ELR (cell line): ENCODE results near the gene TMED7.
"Not testable (repeated sequence)": the region's sequence is repeated elsewhere in the genome, so short reads cannot be mapped to it uniquely, and the experiment has no call there.

ENCODE experiments used
- DNase-seq: peaks from one replicate; pipeline ENCODE4 v3.0.0-alpha.2; 2015; ENCODE audit warnings: low read depth

The TMED7 gene

DNA sequence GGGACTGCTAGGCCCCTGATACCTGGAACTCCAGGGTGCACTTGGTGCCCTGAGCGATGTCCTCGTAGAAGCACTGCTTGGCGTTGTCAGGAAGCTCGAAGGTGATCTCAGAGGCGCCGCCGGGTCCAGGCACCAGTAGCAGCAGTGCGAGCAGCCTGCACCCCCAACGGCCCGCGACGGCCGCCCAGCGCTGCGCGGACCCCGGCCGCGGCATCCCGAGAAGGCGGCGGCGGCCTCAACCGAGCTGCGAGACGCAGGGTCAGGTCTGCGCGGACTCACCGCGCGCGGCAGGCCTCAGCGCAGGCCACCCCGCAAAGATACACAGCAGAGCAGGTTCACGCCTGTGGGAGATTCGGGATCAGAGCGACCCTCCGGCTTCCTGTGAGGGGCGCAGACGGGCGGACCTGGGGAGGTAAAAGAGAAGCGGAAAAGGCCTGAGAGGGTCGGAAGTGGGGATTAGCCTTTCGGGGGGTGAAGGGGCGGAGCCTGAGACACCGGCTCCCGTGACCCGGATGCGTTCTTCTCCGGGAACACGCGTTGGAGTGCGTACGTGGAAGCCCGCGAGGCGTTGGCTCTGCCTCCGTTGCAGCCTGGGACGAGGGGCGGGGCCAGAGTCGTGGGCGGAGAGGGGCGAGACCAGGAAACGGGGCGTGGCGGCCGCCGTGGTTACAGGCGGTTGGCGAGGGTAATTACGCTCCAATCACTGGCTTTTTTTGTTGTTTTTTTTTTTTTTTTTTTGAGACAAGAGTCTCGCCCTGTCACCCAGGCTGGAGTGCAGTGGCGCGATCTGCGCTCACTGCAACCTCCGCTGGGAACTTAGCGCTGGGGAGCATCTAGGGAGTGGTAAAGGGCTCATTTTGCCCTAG is at the start of gene TMED7:
Gene TMED7 (minus strand): TSS at position 458 of the 866 bp plus-strand sequence. CDS start 244 bp downstream, at position 214.
- peak; percentile 99 for DNase-seq

DNA sequence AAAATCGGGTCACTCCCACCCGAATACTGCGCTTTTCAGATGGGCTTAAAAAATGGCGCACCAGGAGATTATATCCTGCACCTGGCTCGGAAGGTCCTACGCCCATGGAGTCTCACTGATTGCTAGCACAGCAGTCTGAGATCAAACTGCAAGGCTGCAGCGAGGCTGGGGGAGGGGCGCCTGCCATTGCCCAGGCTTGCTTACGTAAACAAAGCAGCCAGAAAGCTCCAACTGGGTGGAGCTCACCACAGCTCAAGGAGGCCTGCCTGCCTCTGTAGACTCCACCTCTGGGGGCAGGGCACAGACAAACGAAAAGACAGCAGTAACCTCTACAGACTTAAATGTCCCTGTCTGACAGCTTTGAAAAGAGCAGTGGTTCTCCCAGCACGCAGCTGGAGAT is 48.9 kb upstream of the TMED7 start:
- not testable (repeated sequence) for DNase-seq

DNA sequence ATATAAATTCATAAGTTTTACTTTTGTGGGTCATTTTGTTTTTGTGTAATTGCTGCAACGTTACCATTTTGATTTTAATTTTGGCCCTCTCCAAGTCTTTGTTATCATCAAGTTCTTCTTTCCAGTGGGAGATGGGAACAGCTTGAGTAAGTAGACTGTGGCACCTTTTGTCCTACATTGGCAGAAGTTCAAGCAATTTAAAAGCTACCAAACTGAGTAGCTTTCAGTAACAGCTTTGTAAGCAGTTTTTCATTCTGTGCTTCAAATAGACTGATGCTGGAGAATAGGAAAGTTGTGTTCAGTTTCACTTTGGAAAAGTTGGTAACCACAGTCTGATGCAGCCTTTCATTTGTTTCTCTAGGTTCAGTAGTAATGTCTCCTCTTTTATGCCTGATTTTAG is 47.8 kb upstream of the TMED7 start:
- DNase-seq, result no peak

DNA sequence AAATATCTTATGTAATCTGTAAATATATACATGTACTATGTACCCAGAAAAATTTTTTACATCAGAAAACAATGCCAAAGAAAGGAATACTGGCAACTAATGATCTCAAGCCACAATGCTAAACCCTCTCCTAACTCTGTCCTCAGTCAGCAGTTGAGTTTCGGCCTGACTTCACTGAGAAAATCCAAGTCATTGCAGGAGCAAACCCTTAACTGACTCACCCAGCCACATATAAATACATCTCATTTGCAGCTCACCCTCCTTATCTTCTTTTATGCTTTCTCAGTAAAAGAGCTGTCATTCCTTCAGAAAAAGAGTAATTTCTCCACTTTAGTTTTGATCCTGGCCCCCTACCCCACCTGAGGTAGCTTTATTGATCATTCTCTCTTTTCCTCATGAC is 46.1 kb upstream of the TMED7 start:
- DNase-seq, result no peak

DNA sequence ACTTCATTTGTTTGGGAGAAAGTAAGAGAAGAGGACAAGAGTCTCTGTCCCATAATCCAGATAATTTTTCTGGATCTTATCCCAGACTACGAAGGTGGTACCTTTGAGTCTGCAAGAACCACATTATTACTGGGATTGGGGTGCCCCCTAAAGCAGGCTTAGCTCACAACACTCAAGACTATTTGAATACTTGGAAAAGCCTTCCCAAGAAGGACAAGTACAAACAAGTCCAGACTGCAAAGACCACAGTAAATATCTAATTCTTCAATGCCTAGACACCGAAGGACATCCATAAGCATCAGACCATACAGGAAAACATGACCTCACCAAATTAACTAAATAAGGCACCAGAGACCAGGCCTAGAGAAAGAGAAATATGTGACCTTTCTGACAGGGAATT is 40.2 kb upstream of the TMED7 start:
- peak; percentile 21 for DNase-seq

DNA sequence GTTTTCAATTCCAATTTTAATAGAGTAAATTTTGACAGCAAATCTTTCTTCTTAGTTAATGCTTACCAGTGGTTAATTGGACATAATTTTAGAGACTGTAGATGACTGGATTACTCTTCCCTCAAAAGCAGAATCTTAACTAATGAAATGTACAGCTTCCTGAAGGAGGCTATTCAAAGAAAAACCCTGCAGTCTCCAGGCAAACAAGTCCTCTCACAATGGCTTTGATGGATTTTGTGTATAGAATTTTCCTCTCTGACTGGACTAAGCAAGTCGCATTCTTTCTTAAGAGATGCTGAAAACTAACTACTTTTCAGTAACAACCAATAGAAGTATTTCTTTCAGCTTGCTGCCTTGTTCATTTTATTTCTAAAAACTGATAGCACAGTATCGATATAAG is 35.7 kb upstream of the TMED7 start:
- no peak for DNase-seq

DNA sequence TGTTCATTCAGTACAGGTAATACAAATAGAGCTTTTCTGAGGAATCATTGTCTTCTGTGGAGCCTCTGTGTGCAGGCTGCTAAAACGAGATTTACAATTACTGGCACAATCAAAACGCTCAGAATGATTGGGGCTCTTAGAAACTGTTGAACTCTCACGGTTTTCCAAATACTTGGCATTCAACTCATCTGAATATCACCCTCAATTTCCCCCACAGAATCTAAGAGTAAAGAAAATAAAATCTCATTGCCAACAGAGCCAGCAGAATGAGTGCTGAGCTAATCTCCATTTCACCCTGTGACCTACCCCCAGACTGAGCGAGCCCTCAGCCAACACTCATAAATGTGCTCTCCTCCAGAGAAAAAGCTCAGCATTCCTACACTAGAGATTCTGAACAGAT is 35.3 kb upstream of the TMED7 start:
- no peak for DNase-seq

DNA sequence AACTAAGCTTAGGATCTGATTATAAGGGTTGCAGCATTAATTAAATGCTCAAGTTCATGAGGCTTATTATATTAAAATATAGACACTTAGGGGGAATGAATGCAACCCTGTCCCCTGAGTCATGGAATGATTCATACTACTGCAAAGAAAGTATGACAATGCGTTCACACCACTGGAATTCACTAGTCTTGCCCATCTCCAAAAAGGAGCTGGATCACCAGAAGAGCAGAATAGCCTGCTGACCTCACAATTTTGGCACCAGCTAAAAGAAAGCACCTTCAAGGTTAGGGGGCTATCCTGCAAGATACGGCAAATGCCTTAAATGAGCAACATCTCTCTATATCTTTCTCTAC is 32.0 kb upstream of the TMED7 start:
- peak; percentile 91 for DNase-seq

DNA sequence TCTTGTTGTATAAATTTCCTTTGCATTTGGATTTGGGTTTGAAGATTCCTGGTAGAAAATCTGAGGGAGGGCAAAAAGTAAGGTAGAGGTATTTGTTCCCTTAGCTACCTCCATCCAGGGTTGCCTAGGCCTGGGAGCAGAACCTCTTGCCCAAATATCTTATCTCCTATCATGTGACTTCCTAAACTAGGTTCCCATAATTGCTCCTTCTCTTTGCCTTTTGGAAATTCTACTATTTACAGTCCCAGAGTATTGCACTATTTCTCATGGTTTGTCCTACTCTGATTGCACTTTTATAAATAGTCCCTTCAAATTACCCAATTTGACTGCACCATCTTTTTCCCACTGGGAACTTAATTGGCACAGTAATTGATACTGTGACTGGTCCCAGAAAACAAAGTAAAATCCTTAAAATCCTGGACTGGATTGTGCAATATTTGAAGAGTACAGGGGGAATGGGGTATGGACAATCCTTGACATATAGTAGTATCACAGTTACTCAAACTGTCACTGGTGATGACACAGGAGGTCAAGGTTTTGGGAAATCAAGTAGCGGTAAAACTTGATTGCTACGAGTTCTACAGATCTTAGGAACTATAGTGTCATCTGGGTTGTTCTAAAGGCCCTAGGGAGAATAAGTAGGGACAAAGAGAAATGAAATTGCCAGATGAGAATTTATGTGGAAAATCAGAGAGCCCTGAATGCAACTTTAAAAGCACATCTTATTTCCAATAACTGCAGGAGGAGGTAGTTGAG is 31.5 kb upstream of the TMED7 start:
- no peak for DNase-seq

DNA sequence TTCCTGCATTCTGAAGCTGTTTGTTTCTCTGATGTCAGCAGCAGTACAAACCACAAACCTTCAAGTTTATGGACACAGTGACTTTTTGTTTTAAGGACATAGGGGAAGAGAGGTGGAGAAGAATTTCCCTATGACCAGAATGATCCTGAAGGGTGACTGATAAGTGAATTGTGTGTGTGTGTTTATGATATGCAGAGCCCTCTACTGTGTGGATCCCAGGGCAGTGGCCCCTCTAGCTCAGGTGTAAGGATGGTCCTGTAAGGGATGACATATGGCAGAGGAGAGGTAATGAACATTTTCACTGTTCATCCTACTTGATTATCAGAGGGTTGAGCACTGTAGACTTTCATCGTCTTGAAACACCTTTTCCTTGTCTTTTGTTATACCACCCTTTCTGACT is 30.6 kb upstream of the TMED7 start:
- DNase-seq, result no peak

DNA sequence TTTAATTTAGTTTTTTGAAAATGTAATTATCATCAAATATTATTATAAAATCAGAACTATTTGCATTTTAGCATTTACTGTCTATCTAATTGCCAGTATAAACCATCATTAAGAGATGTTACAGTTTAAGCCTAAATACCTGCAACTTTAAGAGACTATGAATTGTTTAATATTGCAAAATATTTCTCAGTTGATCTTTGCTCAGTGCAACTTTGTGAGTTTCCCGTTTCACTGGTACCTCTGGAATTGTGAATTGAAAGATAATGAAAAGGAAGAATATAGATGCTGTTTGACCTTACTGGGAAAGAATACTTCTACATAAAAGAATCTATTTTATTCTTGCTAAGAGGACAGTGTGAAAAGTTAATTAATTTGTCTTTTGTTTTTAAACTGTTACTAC is 30.2 kb upstream of the TMED7 start:
- DNase-seq, result no peak

DNA sequence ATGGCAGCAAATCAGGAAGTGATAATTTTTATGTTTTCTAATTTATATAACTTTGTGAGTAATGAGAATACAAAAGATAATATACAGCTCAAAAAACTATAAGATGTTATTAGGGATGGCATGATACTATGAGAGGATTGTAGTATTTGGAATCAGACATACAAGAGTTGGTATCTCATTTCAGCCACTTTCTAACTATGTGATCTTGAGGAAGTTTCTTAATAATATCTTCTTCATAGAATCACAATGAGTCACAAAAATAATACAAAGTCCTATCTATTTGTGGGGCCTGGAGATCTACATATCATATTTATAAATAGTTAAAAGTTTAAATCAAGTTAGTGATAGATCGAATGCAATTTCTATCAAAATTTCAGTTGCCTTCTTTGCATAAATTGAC is 23.7 kb upstream of the TMED7 start:
- peak; percentile 14 for DNase-seq

DNA sequence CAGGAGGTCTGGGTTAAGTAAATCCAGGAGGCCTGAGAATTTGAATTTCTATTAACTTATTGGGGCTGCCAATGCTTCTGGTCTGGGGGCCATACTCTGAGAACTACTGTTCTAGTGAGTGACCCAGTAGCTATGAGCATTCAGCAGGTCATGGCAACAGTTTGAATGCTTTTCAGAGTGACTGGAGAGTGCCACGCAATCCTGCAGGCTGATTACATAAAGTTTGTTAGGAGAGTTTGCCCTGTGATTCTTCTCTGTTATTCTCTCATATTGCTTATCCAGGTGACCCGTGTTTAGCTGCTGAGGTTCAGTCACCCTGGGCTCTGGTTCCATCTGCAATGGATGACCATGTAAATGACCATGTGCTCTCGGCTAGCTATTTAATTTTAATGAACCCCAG is 22.2 kb upstream of the TMED7 start:
- DNase-seq, result no peak

DNA sequence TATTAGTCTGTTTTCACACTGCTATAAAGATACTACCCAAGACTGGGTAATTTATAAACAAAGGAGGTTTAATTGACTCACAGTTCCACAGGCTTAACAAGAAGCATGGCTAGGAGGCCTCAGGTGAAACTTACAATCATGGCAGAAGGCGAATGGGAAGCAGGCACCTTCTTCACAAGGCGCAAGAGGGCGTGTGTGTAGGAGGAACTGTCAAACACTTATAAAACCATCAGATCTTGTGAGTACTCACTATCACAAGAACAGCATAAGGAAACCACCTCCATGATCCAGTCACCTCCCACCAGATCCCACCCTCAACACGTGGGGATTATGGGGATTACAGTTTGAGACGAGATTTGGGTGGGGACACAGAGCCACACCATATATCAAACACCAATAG is 19.6 kb upstream of the TMED7 start:
- DNase-seq, result not testable (repeated sequence)

DNA sequence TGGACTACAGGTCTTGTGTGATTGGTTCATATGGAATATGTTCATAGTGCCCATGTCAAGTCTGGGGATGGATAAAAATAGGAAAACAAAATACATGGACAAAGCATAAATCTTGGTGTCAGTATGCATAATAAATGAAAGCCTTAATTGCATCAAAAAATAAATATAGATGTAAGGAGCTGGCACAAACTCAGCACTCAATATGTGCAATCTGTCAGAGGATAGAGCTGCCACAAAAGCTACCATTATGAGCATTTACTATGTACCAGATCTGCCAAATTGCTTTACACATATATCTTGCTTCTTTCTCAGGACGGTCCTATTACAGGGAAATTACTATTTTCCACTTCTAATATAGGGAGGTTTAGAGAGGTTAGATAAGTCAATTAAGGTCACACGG is 18.2 kb upstream of the TMED7 start:
- no peak for DNase-seq

DNA sequence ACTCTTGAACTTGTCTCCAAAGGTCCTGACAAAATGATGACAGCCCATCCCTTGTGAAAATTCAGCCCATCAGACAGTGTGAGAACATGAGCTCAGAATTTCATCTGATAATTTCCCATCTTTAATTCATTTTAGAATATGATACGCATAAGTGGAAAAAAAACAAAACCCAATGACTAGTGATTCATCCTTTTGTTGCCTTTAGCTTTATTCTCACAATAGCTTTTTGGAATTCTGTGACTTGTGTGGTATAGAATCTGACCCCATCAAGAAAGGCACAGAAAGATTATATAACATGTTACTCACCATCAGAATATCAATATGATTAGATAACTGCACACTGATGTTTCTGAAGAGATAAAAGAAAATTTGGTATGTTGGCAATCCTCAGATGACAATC is 16.1 kb upstream of the TMED7 start:
- DNase-seq, result peak; percentile 50

DNA sequence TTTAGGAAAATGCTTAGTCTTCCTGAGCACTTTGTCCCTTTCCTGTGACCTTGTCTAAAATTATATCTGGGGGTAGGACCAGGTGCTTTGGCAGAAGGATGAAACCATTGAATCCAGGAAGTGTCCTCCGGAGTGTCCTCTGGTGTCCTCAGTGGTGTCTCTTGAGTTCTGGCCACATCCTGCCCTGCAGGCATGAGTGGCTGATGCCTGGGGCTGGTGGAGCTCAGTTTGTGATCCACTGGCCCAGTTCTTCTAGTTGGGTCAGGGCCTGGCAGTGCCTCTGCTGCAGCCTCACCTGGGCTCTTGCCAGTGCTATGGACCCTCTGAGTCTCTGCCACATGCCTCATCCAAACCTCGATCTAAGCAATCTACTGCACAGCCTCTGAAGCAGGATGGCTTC is 14.4 kb upstream of the TMED7 start:
- no peak for DNase-seq

DNA sequence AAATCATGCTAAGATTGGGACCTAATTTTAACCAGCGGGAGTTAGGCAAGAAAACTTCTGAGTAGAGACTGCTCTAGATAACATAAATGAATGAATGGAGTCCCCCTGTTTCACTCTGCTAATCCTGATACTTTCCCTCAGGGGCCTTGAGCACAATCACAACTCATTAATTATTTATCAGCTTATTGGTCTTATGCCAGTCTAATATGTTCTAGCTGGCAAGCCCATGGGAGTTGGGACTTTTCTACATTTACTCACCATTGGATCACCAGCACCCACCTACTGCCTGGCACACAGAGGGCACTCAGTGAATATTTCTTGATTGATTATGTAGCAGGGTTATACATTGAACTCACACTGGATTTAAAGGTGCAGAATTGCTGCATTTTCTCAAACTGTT is 13.5 kb upstream of the TMED7 start:
- no peak for DNase-seq

DNA sequence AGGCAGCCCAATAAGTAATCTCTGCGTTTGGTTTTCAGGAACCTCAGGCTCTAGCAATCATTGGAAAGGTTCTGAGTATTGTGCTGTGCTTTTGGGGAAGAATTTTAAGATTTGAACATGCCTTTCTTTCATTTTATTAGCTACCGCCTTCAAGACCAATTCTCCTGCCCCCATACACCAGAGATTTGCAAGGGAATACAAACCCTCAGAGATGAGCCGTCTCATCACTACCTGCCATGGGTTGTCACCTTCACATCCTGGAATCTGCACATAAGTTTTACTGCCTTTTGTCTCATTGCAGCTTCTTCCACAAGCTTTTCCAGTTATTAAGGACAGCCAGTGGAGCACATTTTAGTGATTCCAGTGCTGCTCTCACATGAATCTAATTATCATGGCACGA is 11.7 kb upstream of the TMED7 start:
- no peak for DNase-seq

DNA sequence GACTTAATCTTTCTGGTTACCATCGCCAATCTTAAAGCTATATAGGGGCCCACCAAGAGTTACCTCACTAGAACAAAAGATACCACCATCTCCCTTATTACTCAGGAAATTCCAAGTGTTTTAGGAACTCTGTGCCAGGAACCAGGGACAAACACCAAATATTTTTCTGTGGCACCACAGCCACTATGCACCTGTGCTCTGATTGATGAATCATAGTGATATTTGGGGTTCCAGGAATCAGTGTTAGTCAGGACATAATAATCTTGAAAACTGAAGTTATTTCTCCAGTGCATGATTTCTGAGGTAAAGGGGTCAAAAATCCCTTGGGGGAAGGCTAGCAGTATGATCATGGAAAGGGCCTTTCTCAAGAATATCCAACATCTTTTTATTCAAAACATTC is 10.2 kb upstream of the TMED7 start:
- no peak for DNase-seq

DNA sequence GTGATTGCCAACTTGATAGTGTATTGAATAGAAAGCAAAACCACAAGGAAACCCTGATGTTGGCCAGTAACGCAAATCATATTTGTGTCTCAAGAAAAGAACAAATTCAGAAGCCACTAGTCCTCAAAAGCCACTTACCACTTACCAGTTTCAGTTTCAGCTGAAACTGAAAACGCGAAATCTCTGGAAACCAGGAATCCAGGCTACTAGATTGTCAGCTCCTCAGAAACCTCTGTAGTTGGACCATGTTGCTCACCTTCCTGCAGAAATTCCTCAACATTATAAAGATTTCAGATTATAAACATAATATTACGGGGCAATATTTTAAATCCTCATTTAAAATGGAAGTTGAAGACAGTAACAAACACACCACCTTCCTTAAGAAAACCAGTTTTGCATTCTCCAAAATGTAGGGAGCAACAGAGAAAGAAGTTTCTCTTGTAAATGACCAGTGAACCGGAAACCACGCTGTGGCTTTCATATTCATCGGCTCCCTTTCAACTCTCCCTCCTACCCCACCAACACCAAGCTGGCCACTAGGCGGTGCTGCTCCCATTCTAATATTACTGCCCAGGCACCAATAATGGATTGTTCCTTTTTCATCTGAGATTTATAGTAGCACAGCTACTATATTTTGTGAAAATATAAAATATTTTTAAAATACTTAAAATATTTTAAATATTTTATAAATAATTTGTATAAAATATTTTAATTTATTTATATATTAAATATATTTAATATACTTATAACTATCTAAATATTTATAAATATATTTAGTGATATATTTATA is 8.7 kb upstream of the TMED7 start:
- DNase-seq, result peak; percentile 90

DNA sequence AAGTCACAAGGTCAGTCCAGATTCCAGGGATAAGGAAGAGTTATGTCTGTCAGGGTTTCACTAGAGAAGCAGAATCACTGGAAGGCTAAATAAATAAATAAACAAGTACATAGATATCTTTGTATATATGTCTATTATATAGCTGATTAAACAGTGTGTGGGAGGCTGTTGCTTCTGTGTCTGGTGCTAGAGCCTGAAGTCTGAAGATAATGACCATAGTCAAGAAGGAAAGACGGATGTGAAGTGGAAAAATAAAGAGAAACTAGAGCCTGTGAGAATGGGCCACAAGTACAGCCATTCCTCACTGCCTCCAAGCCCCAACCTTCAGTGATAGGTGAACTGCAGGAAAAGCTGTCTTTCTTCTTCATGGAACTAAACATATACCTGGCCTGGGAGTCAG is 4.1 kb upstream of the TMED7 start:
- DNase-seq, result no peak
